HCT116 (cell line): ENCODE measurements around the gene TMOD3. TPM values are rescaled to one million over a fixed set of nuclear protein-coding genes. Genes with fewer than 3 reads are reported as not detected.

Source experiments
- ATAC-seq: fragments of 200-7000 bp; cut with Tn5 transposase; 2 replicates; pipeline ENCODE4 v1.9.1; 2020; ENCODE audit warnings: mild to moderate bottlenecking, moderate library complexity
- BruUV-seq: library from RNA; stranded (reverse); fragments of 400-500 nt; replicated peaks from 2 replicates; lab custom pipeline; 2021; lab: Mats Ljungman, UMichigan
- CTCF ChIA-PET: fragments of 300-600 bp; sonication (Branson Sonifier 250); formaldehyde crosslinking; loops from one replicate; lab custom pipeline; 2021; ENCODE audit warnings: antibody characterized with exemption; lab: Charles Lee
- POLR2A ChIA-PET: fragments of 300-600, 350-600 bp; sonication (Branson Sonifier 250); formaldehyde crosslinking; loops from one replicate; lab custom pipeline; 2021; ENCODE audit warnings: antibody characterized with exemption; lab: Charles Lee
- RAD21 ChIA-PET, 2 experiments: fragments of 300-600 bp; sonication (Branson Sonifier 250); formaldehyde crosslinking; loops; one replicate each; lab custom pipeline; 2023; ENCODE audit warnings: low total read pairs in 2 of 2; ENCODE audit not compliant: uncharacterized antibody in 2 of 2, unreplicated experiment in 2 of 2, low non-redundant PET in 1 of 2; lab: Charles Lee
- DNase-seq: peaks from one replicate; pipeline ENCODE4 v3.0.0-alpha.2; 2010; ENCODE audit warnings: low read depth, low spot score
- H2AFZ ChIP-seq: fragments of 200-600 bp; shearing (Covaris generic), sonication (generic); 2 replicates; pipeline ENCODE4 v1.6.1; 2017; ENCODE audit warnings: low read depth, mixed run types, mixed read lengths, antibody characterized with exemption, low read length; ENCODE audit not compliant: poor library complexity, severe bottlenecking
- H3K27ac ChIP-seq: 2 replicates; pipeline ENCODE4 v1.5.1; 2012; ENCODE audit warnings: low read depth, low read length
- H3K27me3 ChIP-seq: fragments of 200-600 bp; sonication (generic); 2 replicates; pipeline ENCODE4 v1.6.1; 2016; ENCODE audit warnings: mixed run types, low read length, mixed read lengths; ENCODE audit not compliant: insufficient read depth
- H3K36me3 ChIP-seq, 2 experiments: fragments of 200-500 bp in 1 of 2; fragments of 200-600 bp in 1 of 2; sonication (Bioruptor generic) in 1 of 2; sonication (generic) in 1 of 2; 2 replicates each; pipeline versions ENCODE4 v1.5.1 to v1.6.1; 2014 to 2016; ENCODE audit warnings: low read length in 2 of 2, inconsistent platforms in 1 of 2, mixed read lengths in 1 of 2, mixed run types in 1 of 2; ENCODE audit not compliant: insufficient read depth in 2 of 2, control insufficient read depth in 1 of 2
- H3K4me1 ChIP-seq, 2 experiments: fragments of 200-600 bp in 1 of 2; sonication (generic) in 1 of 2; 2 replicates each; pipeline versions ENCODE4 v1.5.1 to v1.6.1; 2012 to 2017; ENCODE audit warnings: low read length in 2 of 2, inconsistent platforms in 1 of 2, mild to moderate bottlenecking in 1 of 2, mixed read lengths in 1 of 2, mixed run types in 1 of 2, moderate library complexity in 1 of 2; ENCODE audit not compliant: insufficient read depth in 2 of 2, control insufficient read depth in 1 of 2
- H3K4me2 ChIP-seq: fragments of 200-600 bp; sonication (generic); 2 replicates; pipeline ENCODE4 v1.6.1; 2017; ENCODE audit warnings: mixed run types, low read length, mixed read lengths
- H3K4me3 ChIP-seq, 2 experiments: fragments of 200-600 bp in 1 of 2; sonication (generic) in 1 of 2; replicated peaks in 1 of 2; 2 replicates each; pipeline ENCODE4 v1.5.1; 2011 to 2016; ENCODE audit warnings: low read length in 2 of 2, control low read depth in 1 of 2, low read depth in 1 of 2, mild to moderate bottlenecking in 1 of 2, mixed read lengths in 1 of 2, mixed run types in 1 of 2
- H3K79me2 ChIP-seq: fragments of 200-600 bp; sonication (generic); 2 replicates; pipeline ENCODE4 v1.6.1; 2017; ENCODE audit warnings: mild to moderate bottlenecking, mixed run types, low read length, moderate library complexity, mixed read lengths; ENCODE audit not compliant: insufficient read depth
- H3K9ac ChIP-seq: fragments of 200-600 bp; sonication (generic); 2 replicates; pipeline ENCODE4 v1.6.1; 2016; ENCODE audit warnings: low read length, mixed read lengths
- H3K9me2 ChIP-seq: fragments of 200-600 bp; sonication (generic), shearing (Covaris generic); 2 replicates; pipeline ENCODE4 v1.6.1; 2017; ENCODE audit warnings: mixed run types, mild to moderate bottlenecking, moderate library complexity; ENCODE audit not compliant: insufficient read depth
- H3K9me3 ChIP-seq, 2 experiments: fragments of 200-500 bp in 1 of 2; fragments of 200-600 bp in 1 of 2; sonication (Bioruptor generic) in 1 of 2; sonication (generic) in 1 of 2; 2 replicates each; pipeline ENCODE4 v1.6.1; 2014 to 2017; ENCODE audit warnings: low read length in 2 of 2, mixed read lengths in 2 of 2, inconsistent platforms in 1 of 2, low read depth in 1 of 2, mild to moderate bottlenecking in 1 of 2, mixed run types in 1 of 2, moderate library complexity in 1 of 2; ENCODE audit not compliant: control insufficient read depth in 1 of 2, insufficient read depth in 1 of 2
- H4K20me1 ChIP-seq: fragments of 200-600 bp; sonication (generic), shearing (Covaris generic); 2 replicates; pipeline ENCODE4 v1.6.1; 2017; ENCODE audit warnings: mixed run types, mild to moderate bottlenecking, moderate library complexity; ENCODE audit not compliant: insufficient read depth
- ATF3 ChIP-seq: IDR thresholded peaks from 2 replicates; pipeline ENCODE4 v1.6.1; 2012
- CTCF ChIP-seq, 3 experiments: fragments of 200-600 bp in 1 of 3; sonication (generic) in 1 of 3; IDR thresholded peaks in 2 of 3; conservative IDR thresholded peaks in 1 of 3; 2 replicates each; pipeline ENCODE4 v1.5.1; 2012 to 2017; ENCODE audit warnings: low read depth in 2 of 3, low read length in 2 of 3, antibody characterized with exemption in 1 of 3, borderline replicate concordance in 1 of 3, control low read depth in 1 of 3, mild to moderate bottlenecking in 1 of 3, mixed read lengths in 1 of 3, mixed run types in 1 of 3, moderate library complexity in 1 of 3; ENCODE audit not compliant: insufficient read depth in 1 of 3
- ELF1 ChIP-seq: IDR thresholded peaks from 2 replicates; pipeline ENCODE4 v1.6.1; 2012; ENCODE audit warnings: low read depth, borderline replicate concordance
- SRF ChIP-seq: IDR thresholded peaks from 2 replicates; pipeline ENCODE4 v1.6.1; 2012; ENCODE audit warnings: low read depth
- intact Hi-C: fragments of 100-400 bp; cut with micrococcal nuclease; formaldehyde crosslinking; loops from 2 replicates; pipeline ENCODE4 v1.10.0; 2022
- total RNA-seq: library from RNA; stranded (reverse); gene quantifications from one replicate; pipeline ENCODE4 v1.2.1, GENCODE V29; 2021; ENCODE audit not compliant: unreplicated experiment
- TF ChIP-seq, protein P1 (sequence below): IDR thresholded peaks from 2 replicates; pipeline ENCODE4 v1.6.1; 2012; ENCODE audit warnings: low read depth

TMOD3 gene
- total RNA-seq, 1 experiment from 2014 or later, result 78.8 TPM

DNA sequence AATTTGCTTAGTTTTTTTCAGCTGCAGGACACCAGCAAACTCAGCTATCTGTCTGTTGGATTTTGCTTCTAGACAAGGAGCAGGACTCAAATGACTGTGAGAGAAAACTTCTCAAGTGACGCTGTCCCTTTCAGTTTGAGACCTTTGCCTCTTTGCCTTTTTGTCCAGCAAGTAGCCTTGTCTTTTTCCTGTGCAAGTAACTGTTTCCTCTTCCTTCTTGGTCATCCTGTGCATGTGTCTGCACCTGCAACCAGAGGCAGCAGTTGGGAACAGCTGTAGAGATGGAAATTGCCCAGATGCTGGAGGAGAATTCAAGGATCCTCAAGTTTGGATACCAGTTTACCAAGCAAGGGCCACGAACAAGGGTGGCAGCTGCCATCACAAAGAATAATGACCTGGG is 23.3 kb upstream of the TMOD3 start:
- Histone ChIP-seq H3K4me3 (no peak overlapping the region), H3K27ac (no peak overlapping the region), H2AFZ (no peak overlapping the region), H4K20me1 (no peaks in the 10 kb centered on the region), H3K36me3 (no peaks in the 10 kb centered on the region), H3K9me2 (no peaks in the 10 kb centered on the region), H3K9me3 (no peaks in the 10 kb centered on the region), H3K9ac (no peak overlapping the region), H3K4me1 (peaks cover 2 to 5% of the 10 kb centered on the region in 2 experiments; a peak in 3 of 4 replicates), H3K4me2 (no peak overlapping the region), H3K27me3 (no peaks in the 10 kb centered on the region)
- ATAC-seq (no peak), DNase-seq (no peak)
- RAD21 ChIA-PET, result no interaction called here
- intact Hi-C loops, result no loop called here
- POLR2A ChIA-PET, result no interaction called here
- TF ChIP-seq SRF (no peak), CTCF (IDR thresholded peaks at IDR 0.05 in 2 of 3, conservative IDR thresholded peaks at IDR 0.05 in 1 of 3; ENCODE audit: borderline replicate concordance in 1 of 3, insufficient read depth in 1 of 3, low read depth in 2 of 3, low read length in 2 of 3) (no peak), ELF1 (no peak), ATF3 (no peak)
- TF ChIP-seq, protein P1, sequence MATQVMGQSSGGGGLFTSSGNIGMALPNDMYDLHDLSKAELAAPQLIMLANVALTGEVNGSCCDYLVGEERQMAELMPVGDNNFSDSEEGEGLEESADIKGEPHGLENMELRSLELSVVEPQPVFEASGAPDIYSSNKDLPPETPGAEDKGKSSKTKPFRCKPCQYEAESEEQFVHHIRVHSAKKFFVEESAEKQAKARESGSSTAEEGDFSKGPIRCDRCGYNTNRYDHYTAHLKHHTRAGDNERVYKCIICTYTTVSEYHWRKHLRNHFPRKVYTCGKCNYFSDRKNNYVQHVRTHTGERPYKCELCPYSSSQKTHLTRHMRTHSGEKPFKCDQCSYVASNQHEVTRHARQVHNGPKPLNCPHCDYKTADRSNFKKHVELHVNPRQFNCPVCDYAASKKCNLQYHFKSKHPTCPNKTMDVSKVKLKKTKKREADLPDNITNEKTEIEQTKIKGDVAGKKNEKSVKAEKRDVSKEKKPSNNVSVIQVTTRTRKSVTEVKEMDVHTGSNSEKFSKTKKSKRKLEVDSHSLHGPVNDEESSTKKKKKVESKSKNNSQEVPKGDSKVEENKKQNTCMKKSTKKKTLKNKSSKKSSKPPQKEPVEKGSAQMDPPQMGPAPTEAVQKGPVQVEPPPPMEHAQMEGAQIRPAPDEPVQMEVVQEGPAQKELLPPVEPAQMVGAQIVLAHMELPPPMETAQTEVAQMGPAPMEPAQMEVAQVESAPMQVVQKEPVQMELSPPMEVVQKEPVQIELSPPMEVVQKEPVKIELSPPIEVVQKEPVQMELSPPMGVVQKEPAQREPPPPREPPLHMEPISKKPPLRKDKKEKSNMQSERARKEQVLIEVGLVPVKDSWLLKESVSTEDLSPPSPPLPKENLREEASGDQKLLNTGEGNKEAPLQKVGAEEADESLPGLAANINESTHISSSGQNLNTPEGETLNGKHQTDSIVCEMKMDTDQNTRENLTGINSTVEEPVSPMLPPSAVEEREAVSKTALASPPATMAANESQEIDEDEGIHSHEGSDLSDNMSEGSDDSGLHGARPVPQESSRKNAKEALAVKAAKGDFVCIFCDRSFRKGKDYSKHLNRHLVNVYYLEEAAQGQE, result no peak
- TF ChIP-seq, all 23 proteins: peak for 0
- BruUV-seq, result no TSS peak
- no peaks in the 10 kb centered on the region for H3K79me2 ChIP-seq
- CTCF ChIA-PET, result interaction anchor here (1.0 kb wide), 1 partner anchor 30 kb away, joined by 3 read pairs; no protein-coding TSS in a partner anchor
